ENCODE results near the gene PEX14.

The PEX14 gene

DNA sequence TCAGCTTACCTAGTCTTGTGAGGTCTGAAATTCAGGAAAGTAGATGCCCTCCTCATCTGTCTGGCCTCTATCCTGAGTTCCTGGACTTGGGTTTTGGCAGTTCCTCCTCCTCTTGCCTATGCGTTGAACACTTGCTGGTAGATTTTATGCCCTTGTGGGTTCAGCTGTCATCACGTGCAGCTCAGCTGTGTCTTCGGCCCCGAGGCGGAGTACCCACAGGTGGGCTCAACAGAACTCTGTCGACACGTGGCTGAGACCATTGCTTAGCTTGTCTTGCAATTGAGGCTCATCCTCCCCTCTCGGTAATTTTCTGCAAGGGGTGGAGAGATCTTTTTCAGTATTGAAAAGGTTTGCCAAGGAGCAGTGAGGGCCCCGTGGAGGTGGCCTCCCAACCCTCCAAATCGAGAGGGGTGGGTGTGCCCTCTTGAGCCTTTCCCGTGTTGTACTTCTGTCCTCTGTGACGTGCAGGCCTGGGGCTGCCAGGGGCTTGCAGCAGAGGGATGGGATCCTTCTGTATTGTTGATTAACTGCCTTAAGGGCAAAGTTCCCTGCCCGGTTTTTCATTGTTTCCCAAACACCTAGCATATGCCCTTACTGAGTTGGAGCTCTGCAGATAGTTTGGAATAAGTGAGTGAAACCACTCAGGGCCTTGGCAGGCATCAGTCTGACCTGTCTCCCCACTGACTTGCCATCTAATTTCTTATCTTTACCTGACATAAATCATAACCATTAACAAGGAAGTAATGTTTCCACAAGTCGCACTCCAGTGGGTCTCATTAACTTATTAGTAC, 41.6 kb upstream of the PEX14 start:
- DNase-seq (ENCODE audit: low read depth): no peak
- TF ChIP-seq, protein P1, sequence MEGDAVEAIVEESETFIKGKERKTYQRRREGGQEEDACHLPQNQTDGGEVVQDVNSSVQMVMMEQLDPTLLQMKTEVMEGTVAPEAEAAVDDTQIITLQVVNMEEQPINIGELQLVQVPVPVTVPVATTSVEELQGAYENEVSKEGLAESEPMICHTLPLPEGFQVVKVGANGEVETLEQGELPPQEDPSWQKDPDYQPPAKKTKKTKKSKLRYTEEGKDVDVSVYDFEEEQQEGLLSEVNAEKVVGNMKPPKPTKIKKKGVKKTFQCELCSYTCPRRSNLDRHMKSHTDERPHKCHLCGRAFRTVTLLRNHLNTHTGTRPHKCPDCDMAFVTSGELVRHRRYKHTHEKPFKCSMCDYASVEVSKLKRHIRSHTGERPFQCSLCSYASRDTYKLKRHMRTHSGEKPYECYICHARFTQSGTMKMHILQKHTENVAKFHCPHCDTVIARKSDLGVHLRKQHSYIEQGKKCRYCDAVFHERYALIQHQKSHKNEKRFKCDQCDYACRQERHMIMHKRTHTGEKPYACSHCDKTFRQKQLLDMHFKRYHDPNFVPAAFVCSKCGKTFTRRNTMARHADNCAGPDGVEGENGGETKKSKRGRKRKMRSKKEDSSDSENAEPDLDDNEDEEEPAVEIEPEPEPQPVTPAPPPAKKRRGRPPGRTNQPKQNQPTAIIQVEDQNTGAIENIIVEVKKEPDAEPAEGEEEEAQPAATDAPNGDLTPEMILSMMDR (conservative IDR thresholded peaks at IDR 0.05; ENCODE audit: low read depth, low read length): no peak
- no peak overlapping the region for H3K4me3 ChIP-seq (ENCODE audit: low read length)

DNA sequence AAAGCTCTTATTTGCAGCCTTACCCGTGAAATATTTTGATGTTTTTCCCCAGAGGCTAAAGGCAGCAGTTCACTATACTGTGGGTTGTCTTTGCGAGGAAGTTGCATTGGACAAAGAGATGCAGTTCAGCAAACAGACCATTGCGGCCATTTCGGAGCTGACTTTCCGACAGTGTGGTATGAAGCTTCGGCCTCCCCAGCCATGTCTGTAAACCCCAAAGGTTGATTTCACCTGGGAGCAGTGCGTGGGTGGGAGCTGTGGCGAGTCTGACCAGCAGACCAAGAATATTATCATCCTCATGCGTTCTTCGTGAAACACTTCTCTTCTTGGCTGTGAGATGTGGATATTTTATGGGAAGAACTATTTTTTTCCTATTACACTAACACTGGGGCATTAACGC, 41.0 kb upstream of the PEX14 start:
- TF ChIP-seq, protein P1 (conservative IDR thresholded peaks at IDR 0.05; ENCODE audit: low read depth, low read length): no peak
- no peak for DNase-seq (ENCODE audit: low read depth)
- H3K4me3 ChIP-seq (ENCODE audit: low read length): no peak overlapping the region

DNA sequence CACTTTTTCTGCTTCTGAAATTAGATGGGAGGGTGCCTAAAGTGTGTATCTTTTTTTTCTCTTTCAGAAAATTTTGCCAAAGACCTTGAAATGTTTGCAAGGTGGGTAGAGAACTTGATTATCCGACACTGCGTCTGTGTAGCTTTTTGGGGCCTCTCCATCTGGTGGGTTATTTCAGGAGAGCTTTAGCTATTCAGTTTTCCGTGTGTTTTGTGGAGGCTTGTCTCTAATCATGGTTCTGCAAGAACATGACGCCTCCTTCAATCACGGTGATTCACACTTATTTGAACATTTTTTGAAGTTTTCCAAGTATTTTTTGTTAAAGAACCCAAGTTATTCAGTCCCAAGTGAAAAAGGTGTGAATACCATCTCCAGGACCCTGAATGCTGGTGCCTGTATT, 40.2 kb upstream of the PEX14 start:
- H3K4me3 ChIP-seq (ENCODE audit: low read length): no peak overlapping the region
- TF ChIP-seq, protein P1 (conservative IDR thresholded peaks at IDR 0.05; ENCODE audit: low read depth, low read length): no peak
- DNase-seq (ENCODE audit: low read depth): no peak

DNA sequence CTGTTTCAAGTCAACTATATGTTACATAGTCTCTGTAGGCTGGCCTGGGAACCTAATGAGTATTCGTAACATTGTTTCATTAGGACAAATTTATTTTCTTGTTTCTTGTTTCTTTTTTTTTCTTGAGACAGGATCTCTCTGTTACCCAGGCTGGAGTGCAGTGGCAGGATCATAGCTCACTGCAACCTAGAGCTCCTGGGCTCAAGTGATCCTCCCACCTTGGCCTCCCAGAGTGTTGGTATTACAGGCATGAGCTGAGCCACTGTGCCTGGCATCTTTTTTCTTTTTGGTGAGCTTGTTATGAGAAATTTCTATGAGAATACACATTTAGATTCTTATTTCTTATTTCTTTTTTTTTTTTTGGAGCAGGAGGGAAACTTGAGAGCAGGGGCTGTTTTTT, 37.7 kb upstream of the PEX14 start:
- TF ChIP-seq, protein P1 (conservative IDR thresholded peaks at IDR 0.05; ENCODE audit: low read depth, low read length): no peak
- no peak for DNase-seq (ENCODE audit: low read depth)
- no peak overlapping the region for H3K4me3 ChIP-seq (ENCODE audit: low read length)

DNA sequence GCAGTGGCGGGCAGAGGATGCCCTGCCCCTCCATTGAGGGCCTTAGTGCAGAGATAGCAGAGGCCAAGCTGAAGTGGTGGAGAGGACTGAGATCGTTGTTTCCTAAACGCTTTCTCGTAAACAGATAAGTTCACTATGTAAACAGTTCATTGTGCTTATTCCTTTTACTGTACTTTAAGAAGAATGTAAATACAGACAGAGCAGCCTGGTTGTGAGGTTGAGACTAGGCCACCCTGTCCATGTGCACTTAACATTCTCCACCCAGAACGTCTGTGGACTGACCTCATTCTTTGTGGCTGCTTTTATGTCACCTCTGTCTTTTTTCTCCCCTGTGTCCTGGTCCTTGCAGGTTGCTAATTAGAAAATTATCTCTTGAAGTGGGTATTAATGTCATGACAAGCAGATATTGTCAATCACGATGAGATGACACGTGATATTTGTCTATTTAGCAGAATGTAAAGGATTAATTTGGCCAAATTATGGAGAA, 36.0 kb upstream of the PEX14 start:
- TF ChIP-seq, protein P1 (conservative IDR thresholded peaks at IDR 0.05; ENCODE audit: low read depth, low read length): no peak
- no peak for DNase-seq (ENCODE audit: low read depth)
- no peak overlapping the region for H3K4me3 ChIP-seq (ENCODE audit: low read length)

DNA sequence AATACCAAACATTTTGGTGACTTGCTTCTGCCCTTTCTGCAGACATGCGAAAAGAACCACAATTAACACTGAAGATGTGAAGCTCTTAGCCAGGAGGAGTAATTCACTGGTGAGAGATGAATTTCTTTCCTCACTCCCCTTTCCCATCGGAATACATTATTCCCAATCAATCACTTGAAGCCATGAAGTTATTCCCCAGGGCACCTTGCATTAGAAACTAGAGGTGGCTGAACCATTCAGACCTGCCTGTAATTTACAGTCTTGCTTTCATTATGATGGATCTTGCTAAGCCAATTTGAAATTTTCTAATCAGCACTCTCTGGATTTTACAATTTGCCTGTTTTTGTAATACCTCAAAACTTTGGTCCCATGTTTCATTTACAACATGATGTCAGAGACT, 34.4 kb upstream of the PEX14 start:
- TF ChIP-seq, protein P1 (conservative IDR thresholded peaks at IDR 0.05; ENCODE audit: low read depth, low read length): no peak
- no peak for DNase-seq (ENCODE audit: low read depth)
- H3K4me3 ChIP-seq (ENCODE audit: low read length): no peak overlapping the region

DNA sequence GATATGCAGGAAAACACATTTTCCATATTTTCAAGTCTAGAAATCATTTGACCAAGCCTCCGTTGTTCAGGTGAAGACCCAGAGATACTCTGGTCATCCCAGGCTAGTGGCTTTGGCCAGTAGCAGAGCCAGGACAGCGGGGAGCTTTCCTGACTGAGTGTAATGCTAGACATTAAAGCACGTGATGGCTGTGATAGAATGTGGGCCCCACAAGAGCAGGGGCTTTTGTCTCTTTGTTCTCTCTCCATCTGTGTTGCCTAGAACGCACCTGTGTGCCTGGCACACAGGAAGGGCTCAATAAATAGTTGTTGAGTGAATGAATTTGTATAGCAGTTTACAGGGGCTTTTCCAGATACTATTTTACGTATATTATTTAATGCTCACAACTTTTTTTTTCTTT, 34.0 kb upstream of the PEX14 start:
- no peak for DNase-seq (ENCODE audit: low read depth)
- TF ChIP-seq, protein P1 (conservative IDR thresholded peaks at IDR 0.05; ENCODE audit: low read depth, low read length): no peak
- H3K4me3 ChIP-seq (ENCODE audit: low read length): no peak overlapping the region
